HepG2 (cell line): ENCODE results near the gene PAFAH1B2. TPM values are rescaled to one million over a fixed set of nuclear protein-coding genes. Genes with fewer than 3 reads are reported as not detected.

Experiments
- ATAC-seq: fragments of 200-7000 bp; cut with Tn5 transposase; 3 replicates; pipeline ENCODE4 v1.9.1; 2020; ENCODE audit warnings: mild to moderate bottlenecking, moderate library complexity
- BruUV-seq: library from RNA; stranded (reverse); fragments of 400-500 nt; replicated peaks from 2 replicates; lab custom pipeline; 2021; lab: Mats Ljungman, UMichigan
- CTCF ChIA-PET: fragments of 300-600 bp; formaldehyde crosslinking; extraction: SDS; loops from one replicate; lab custom pipeline; 2021; ENCODE audit warnings: low total read pairs, inconsistent platforms, low intra/inter-chr PET ratio; lab: Yijun Ruan, JAX
- POLR2A ChIA-PET: fragments of 350-600 bp; sonication (Branson Sonifier 250); formaldehyde crosslinking; loops from one replicate; lab custom pipeline; 2020; ENCODE audit warnings: antibody characterized with exemption, inconsistent platforms; lab: Yijun Ruan, JAX
- DNase-seq: peaks from one replicate; pipeline ENCODE4 v3.0.0-alpha.2; 2015; ENCODE audit warnings: low spot score
- FAIRE-seq: peaks from 3 replicates; lab custom pipeline; 2011; peaks lifted over from hg19 to GRCh38; lab: Jason Lieb, UNC
- H2AFZ ChIP-seq: one replicate; pipeline ENCODE4 v1.6.1; 2011; ENCODE audit warnings: low read length, inconsistent platforms
- H3K27ac ChIP-seq: fragments of 300-600 bp; 3 replicates; pipeline ENCODE4 v1.8.0; 2011; ENCODE audit warnings: mixed run types, mild to moderate bottlenecking, mixed read lengths, low read length, inconsistent platforms; ENCODE audit not compliant: insufficient read depth; ENCODE audit errors: extremely low read length
- H3K27me3 ChIP-seq, 2 experiments: fragments of 200-600 bp in 1 of 2; 2 replicates in 1 of 2; 3 replicates in 1 of 2; pipeline versions ENCODE4 v1.6.0 to v1.8.0; 2011; ENCODE audit warnings: low read length in 2 of 2, mild to moderate bottlenecking in 2 of 2, moderate library complexity in 2 of 2, inconsistent platforms in 1 of 2; ENCODE audit not compliant: insufficient read depth in 2 of 2, control insufficient read depth in 1 of 2
- H3K36me3 ChIP-seq, 2 experiments: fragments of 200-600 bp in 1 of 2; replicated peaks in 1 of 2; 2 replicates in 1 of 2; 3 replicates in 1 of 2; pipeline versions ENCODE4 v1.5.1 to v1.8.0; 2011; ENCODE audit warnings: low read length in 2 of 2, inconsistent platforms in 1 of 2; ENCODE audit not compliant: insufficient read depth in 2 of 2, control insufficient read depth in 1 of 2
- H3K4me1 ChIP-seq: 2 replicates; pipeline ENCODE4 v1.5.1; 2012; ENCODE audit warnings: low read length, inconsistent platforms; ENCODE audit not compliant: insufficient read depth
- H3K4me2 ChIP-seq: 2 replicates; pipeline ENCODE4 v1.6.0; 2011; ENCODE audit warnings: low read depth, low read length, inconsistent platforms
- H3K4me3 ChIP-seq, 3 experiments: fragments of 200-600 bp in 1 of 3; sonication (generic), shearing (Covaris generic) in 1 of 3; replicated peaks in 1 of 3; 2 replicates each; pipeline ENCODE4 v1.5.1; 2011 to 2016; ENCODE audit warnings: low read length in 3 of 3, inconsistent platforms in 2 of 3, low read depth in 2 of 3, mild to moderate bottlenecking in 2 of 3, control low read depth in 1 of 3, mixed read lengths in 1 of 3; ENCODE audit not compliant: insufficient read depth in 1 of 3
- H3K79me2 ChIP-seq: one replicate; pipeline ENCODE4 v1.6.1; 2011; ENCODE audit warnings: low read length, inconsistent platforms; ENCODE audit not compliant: insufficient read depth
- H3K9ac ChIP-seq: 2 replicates; pipeline ENCODE4 v1.6.0; 2011; ENCODE audit warnings: mild to moderate bottlenecking, low read depth, low read length, inconsistent platforms; ENCODE audit not compliant: insufficient read depth
- H3K9me3 ChIP-seq: 2 replicates; pipeline ENCODE4 v1.5.1; 2012; ENCODE audit warnings: mild to moderate bottlenecking, low read length
- H4K20me1 ChIP-seq: 2 replicates; pipeline ENCODE4 v1.6.0; 2011; ENCODE audit warnings: inconsistent platforms, mild to moderate bottlenecking, low read length, moderate library complexity; ENCODE audit not compliant: insufficient read depth
- CCDC6 ChIP-seq: sonication (generic); formaldehyde crosslinking; IDR thresholded peaks from 2 replicates; pipeline ENCODE4 v1.8.1; 2022; ENCODE audit warnings: mild to moderate bottlenecking, missing genetic modification reagents, moderate library complexity
- GTF3A ChIP-seq: sonication (generic); formaldehyde crosslinking; conservative IDR thresholded peaks from 2 replicates; pipeline ENCODE4 v1.4.0; 2020; ENCODE audit warnings: mild to moderate bottlenecking, missing genetic modification reagents
- MTA1 ChIP-seq: sonication (generic); formaldehyde crosslinking; IDR thresholded peaks from 2 replicates; pipeline ENCODE4 v1.4.0; 2020; ENCODE audit warnings: missing genetic modification reagents, mild to moderate bottlenecking, borderline replicate concordance
- SMYD3 ChIP-seq: sonication (generic); formaldehyde crosslinking; IDR thresholded peaks from 2 replicates; pipeline ENCODE4 v1.8.1; 2023; ENCODE audit warnings: mild to moderate bottlenecking, missing genetic modification reagents
- SOX5 ChIP-seq: IDR thresholded peaks from 2 replicates; pipeline ENCODE4 v1.6.1; 2016; ENCODE audit warnings: borderline replicate concordance
- TEF ChIP-seq: sonication (generic); formaldehyde crosslinking; IDR thresholded peaks from 2 replicates; pipeline ENCODE4 v1.5.0; 2020; ENCODE audit warnings: missing genetic modification reagents
- ZNF142 ChIP-seq: sonication (generic); formaldehyde crosslinking; IDR thresholded peaks from 2 replicates; pipeline ENCODE4 v1.4.0; 2020; ENCODE audit warnings: missing genetic modification reagents
- ZNF235 ChIP-seq: sonication (generic); formaldehyde crosslinking; IDR thresholded peaks from 2 replicates; pipeline ENCODE4 v1.8.1; 2023; ENCODE audit warnings: mild to moderate bottlenecking, missing genetic modification reagents, borderline replicate concordance
- ZNF746 ChIP-seq: sonication (generic); formaldehyde crosslinking; IDR thresholded peaks from 2 replicates; pipeline ENCODE4 v1.8.0; 2022; ENCODE audit warnings: mild to moderate bottlenecking, missing genetic modification reagents
- ZNF770 ChIP-seq: sonication (generic); formaldehyde crosslinking; IDR thresholded peaks from 2 replicates; pipeline ENCODE4 v1.5.0; 2020; ENCODE audit warnings: mild to moderate bottlenecking, missing genetic modification reagents
- ZNF83 ChIP-seq: sonication (generic); formaldehyde crosslinking; IDR thresholded peaks from 2 replicates; pipeline ENCODE4 v1.4.0; 2020; ENCODE audit warnings: missing genetic modification reagents, mild to moderate bottlenecking, borderline replicate concordance
- WGBS: methylation state at CpG from one replicate; pipeline ENCODE4 v1.1.6; 2017; ENCODE audit warnings: low lambda C conversion rate; 5-methylcytosine and 5-hydroxymethylcytosine counted together
- in situ Hi-C: cut with HindIII; loops from 2 replicates; pipeline ENCODE4 v1.10.0; 2017; ENCODE audit warnings: low pct_unique_long_range_greater_than_20kb; ENCODE audit not compliant: extremely low pct_ligation_motif_present
- intact Hi-C: fragments of 100-400 bp; cut with micrococcal nuclease; formaldehyde crosslinking; loops from one replicate; pipeline ENCODE4 v1.10.0; 2022; ENCODE audit not compliant: unreplicated experiment
- polyA plus RNA-seq, 8 experiments: library from polyadenylated mRNA; depleted of rRNA in 3 of 8; stranded (reverse) in 7 of 8; unstranded in 1 of 8; fragments of >200 nt; fragmentation: Illumina TruSeq in 4 of 8; extraction: Trizol in 4 of 8; gene quantifications; 2 replicates each; pipeline versions ENCODE4 v1.2.1 to v1.2.3, GENCODE V29; 2011 to 2016; ENCODE audit warnings: low read depth in 4 of 8, missing spikeins in 1 of 8, mixed read lengths in 1 of 8; ENCODE audit not compliant: insufficient read depth in 1 of 8
- total RNA-seq, 5 experiments: library from RNA; depleted of rRNA; stranded (reverse); fragments of >200 nt; fragmentation: Illumina TruSeq; extraction: Trizol; gene quantifications; 2 replicates each; pipeline ENCODE4 v1.2.3, GENCODE V29; 2016; ENCODE audit warnings: low read depth in 1 of 5

The PAFAH1B2 gene
- total and polyA plus RNA-seq, 2 of the 13 experiments (the other 11 are each of a cell fraction or from before 2014, with no cell fraction given): 28.8 to 104 TPM

GRCh38 chr11:117177534-117178209 is 33.6 kb downstream of the PAFAH1B2 start (continued):
- TF ChIP-seq ZNF235: no peak

GRCh38 chr11:117178210-117179034 is 34.3 kb downstream of the PAFAH1B2 start, which contains the start of gene SIDT2:
Gene SIDT2 (plus strand): TSS chr11:117178743. CDS start chr11:117179264, 521 bp downstream.
- H3K79me2 ChIP-seq: peaks cover 6% of the 10 kb centered on the region
- POLR2A ChIA-PET: interaction anchor here (0.6 to 2.4 kb wide), 14 partner anchors 8 to 405 kb away, joined by 3 to 41 read pairs (median 5); partner anchors contain the start of genes APOA1, BUD13, CEP164 and PAFAH1B2
- H2AFZ ChIP-seq: peak within 1 kb of the TSS; percentile 62
- H3K27me3 ChIP-seq: no peaks in the 10 kb centered on the region; a peak in 1 of 5 replicates
- H3K9ac ChIP-seq: peak within 1 kb of the TSS; percentile 79
- peaks cover 3 to 9% of the 10 kb centered on the region in 2 experiments; a peak in 4 of 5 replicates for H3K36me3 ChIP-seq
- no peaks in the 10 kb centered on the region for H3K9me3 ChIP-seq
- WGBS: 9% methylated on average over 27 of the region's 51 CpGs
- H3K27ac ChIP-seq: peak within 1 kb of the TSS; percentile 73
- H3K4me1 ChIP-seq: peaks cover 38% of the 10 kb centered on the region
- CTCF ChIA-PET: no interaction called here
- peak within 1 kb of the TSS; percentile 82 to 97 (median 83) for H3K4me3 ChIP-seq
- peak; percentile 83 for DNase-seq
- in situ Hi-C loops: no loop called here
- ATAC-seq: peak; percentile 90
- FAIRE-seq: peak; percentile 77
- H4K20me1 ChIP-seq: no peaks in the 10 kb centered on the region; the same call in 1 of the 2 replicates
- H3K4me2 ChIP-seq: peak within 1 kb of the TSS; percentile 90
- intact Hi-C loops: no loop called here
- no TSS peak for BruUV-seq
- TF ChIP-seq ZNF83: no peak
- peak; percentile 53; the same call in 1 of the 2 replicates for TF ChIP-seq CCDC6
- no peak for TF ChIP-seq SMYD3 (CRISPR knock-in tag)
- no peak for TF ChIP-seq ZNF142
- TF ChIP-seq ZNF770 (CRISPR knock-in tag): no peak
- no peak; the same call in 1 of the 2 replicates for TF ChIP-seq GTF3A
- no peak for TF ChIP-seq MTA1 (CRISPR knock-in tag)
- TF ChIP-seq SOX5 (CRISPR knock-in tag): 0 out of 2 replicates have a peak, but pooled peaks have one; percentile 13
- no peak for TF ChIP-seq TEF (CRISPR knock-in tag)
- TF ChIP-seq ZNF746 (CRISPR knock-in tag): 0 out of 2 replicates have a peak, but pooled peaks have one; percentile 24
